GM04503 (cell line): ENCODE measurements around the gene JPT1.
"Not testable (repeated sequence)": the region's sequence is repeated elsewhere in the genome, so short reads cannot be mapped to it uniquely, and the experiment has no call there.

Source experiments
- DNase-seq: peaks from one replicate; pipeline ENCODE4 v3.0.0-alpha.2; 2012; ENCODE audit warnings: low read depth

Gene JPT1

GRCh38 chr17:75155191-75155601 is 884 bp upstream of the JPT1 start:
- DNase-seq: no peak

DNA sequence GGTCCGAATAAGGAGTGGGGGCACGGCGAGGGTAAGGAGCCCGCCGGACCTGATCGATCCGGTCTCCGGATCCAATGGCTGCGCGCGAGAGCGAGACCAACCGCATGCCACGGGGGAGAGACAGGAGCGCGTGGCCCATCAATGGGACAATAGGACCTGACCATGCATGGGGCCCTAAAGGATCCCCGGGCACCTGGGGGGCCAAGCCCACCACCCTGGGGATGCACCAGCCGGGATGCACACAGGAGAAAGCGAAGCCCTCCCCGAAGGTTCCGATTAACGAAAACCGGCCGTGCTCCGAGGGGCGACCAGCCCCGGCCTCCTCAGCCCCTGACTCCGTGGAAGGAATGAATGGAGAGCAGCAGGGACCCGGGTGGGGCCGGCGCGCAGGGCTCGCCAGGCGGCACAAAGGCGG is 525 bp downstream of the JPT1 start:
- DNase-seq: no peak

DNA sequence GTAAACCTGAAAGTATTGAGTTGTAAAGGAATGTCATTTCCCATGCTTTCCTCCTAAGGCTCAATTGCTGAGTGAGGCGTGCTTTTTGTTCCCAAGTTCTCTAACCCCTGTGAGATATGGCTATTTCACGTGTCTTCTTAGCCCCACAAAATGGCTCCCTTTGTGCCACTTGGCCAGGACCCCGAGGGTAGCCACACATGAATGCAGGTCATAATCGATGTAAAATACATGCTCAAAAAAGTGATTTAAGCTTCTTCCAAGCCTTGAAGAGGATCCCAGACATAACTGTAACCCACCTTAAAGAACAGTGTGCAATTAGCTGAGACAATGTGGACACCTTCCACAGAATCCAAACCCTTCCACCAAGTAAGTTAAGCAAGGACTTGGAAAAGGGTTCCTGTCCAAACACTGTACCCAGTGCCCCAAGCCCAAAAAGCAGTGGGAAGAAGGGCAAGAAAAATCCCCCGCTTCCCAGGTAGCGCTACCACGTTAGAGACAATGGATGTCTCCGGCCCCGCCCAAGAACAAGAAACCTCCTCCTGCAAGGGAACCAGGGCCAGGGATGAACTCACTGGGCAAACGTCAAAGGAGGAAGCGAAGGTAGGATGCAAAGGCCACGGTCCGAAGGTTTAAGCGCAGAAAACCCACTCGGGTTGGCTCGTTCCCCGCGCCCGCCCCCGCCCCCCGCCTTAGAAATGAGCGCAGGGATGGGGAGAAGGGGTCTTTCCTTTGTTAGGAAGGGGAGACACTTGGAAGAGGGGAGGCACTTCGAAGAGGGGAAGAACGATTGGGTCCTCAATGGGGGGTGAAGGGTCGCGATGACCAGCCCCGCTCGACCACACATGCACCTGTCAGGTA is 1.2 kb downstream of the JPT1 start:
- DNase-seq: no peak

DNA sequence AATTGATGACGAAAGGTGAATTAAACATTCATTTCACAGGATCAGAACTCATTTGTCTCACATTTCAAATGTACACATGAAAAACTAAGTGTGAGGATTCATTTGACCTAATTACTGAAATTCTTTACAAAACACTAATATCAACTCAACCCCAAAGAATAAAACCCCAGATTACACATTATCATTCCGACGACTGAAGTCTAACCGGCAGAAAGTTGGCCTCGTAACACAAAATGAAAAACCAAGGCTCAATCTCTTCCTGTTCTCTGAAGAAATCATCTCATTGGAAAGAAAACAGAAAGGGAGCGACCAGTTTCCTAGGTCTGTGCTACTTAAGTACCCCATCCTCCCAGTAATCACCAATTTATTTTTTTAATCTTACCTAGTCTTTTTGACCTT is 1.8 kb downstream of the JPT1 start:
- no peak for DNase-seq

DNA sequence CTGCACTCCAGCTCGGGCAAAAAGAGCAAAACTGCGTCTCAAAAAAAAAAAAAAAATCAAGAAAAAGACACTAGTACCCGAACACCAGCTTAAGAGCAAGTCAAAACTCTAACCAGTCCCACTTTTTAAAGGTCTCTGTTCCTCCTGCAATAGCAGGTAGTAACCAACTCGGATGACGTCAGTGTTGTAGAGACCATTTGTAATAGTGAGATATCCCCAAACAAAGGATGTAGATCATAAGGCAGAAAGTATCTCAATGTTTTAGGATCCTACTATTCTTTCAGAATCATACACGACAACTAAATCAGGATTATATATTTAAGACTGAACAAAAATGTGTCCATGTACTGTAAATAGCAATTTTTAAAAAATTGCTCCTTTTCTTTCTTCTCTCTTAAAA is 2.4 kb downstream of the JPT1 start:
- no peak for DNase-seq

- DNase-seq: no peak
Observed at GRCh38 chr17:75147878-75148546, 6.3 kb downstream of the JPT1 start.

DNA sequence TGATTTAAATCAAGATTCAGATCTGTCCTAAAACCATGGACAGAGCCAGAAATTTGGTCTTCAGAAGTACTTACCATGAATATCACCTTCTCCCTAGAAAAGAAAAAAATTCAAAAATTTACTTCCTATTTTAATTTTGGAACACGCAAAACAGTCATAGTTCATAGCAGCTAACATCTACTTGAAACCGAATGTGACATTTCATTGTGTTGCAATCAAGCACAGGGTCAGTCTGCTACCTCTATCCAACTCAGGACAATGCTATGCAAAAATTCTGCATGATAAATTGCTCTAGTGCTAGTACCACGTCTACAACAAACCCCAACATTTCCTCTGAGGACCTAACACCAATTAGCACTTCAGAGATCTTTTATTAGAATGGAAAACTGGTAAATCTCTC is 7.7 kb downstream of the JPT1 start:
- no peak for DNase-seq

GRCh38 chr17:75144816-75145512 is 9.3 kb downstream of the JPT1 start:
- no peak for DNase-seq

DNA sequence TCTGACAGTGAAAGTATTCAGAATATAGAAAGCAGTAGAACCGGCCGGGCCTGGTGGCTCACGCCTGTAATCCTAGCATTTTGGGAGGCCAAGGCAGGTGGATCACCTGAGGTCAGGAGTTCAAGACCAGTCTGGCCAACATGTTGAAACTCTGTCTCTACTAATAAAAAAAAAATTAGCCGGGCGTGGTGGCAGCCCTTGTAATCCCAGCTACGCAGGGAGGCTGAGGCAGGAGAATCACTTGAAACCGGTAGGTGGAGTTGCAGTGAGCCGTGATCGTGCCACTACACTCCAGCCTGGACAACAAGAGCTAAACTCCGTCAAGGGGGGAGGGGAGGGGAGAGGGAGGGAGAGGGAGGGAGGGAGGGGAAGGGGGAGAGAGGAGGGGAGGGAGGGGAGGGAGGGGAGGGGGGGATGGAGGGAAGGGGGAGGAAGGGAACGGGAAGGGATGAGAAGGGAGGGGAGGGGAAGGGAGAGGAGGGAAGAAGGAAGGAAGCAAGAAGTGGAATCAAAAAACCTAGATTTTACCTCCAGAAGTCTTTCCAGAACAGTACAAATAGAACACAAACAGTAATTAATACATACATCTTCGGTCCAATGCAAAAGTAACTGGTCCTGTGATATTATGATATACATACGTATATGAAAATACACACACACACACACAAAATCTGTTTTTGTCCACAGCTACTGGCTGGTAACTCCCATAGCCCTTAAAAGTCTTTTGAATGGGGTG is 11.9 kb downstream of the JPT1 start:
- no peak for DNase-seq

DNA sequence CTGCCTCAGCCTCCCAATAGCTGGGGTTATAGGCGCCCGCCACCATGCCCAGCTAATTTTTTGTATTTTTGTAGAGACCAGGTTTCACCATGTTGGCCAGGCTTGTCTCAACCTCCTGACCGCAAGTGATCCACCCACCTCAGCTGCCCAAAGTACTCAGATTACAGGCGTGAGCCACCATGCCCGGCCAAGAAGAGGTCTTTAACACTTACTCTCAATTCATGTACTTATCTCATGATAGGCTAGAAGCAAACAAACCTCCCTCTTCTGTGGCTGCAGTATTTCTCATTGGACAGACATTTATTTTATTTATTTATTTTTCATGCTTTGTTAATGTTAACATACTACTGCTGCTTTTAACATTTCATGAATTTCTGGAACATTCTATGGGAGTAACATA is 15.8 kb downstream of the JPT1 start:
- no peak for DNase-seq

DNA sequence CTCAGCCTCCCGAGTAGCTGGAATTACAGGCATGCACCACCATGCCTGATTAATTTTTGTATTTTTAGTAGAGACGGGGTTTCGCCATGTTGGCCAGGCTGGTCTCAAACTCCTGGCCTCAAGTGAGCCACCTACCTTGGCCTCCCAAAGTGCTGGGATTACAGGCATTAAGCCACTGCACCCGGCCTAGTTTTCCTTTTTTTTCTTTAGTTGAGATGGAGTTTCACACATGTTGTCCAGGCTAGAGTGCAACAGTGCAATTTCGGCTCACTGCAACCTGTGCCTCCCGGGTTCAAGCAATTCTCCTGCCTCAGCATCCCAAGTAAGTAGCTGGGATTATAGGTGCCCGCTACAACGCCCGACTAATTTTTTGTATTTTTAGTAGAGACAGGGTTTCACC is 16.6 kb downstream of the JPT1 start:
- DNase-seq: not testable (repeated sequence)

DNA sequence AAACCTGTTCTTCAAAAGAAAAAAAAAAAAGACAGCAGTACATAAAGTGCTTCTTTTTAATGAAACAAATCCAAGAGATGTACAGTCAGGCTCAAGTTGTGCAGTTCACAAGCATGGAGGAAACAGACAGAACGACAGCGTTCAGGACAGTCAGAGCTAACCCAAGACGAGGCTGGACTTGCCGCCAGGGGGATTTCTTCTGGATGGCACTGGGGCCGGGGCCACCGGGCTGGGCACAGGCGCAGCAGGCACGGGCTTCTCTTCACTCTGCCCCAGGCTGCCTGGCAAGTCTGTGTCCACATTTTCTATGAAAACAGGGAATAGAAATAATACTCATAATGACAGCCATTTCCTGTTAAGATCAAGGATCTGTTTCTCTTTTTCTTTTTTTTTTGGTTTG is 18.4 kb downstream of the JPT1 start:
- no peak for DNase-seq

DNA sequence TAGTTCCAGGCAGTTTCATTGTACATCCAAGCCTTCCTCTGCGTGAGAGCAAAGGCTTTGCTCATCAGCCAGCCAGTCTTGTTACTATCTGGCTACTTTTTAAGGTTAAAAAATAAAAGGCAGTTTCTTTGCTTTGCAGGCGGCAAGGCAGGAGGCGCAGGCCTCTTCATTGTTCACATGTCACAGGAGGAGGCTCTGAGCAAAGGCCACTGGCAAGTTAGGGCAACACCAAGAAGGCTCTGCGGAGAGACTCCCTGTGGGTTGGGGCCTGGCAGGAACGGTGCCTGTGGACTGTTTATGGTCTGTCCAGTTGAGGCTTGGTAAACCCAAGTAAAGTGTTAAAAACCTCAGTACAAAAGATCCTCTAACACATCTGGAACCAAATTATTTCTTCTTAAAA is 18.9 kb downstream of the JPT1 start:
- no peak for DNase-seq

DNA sequence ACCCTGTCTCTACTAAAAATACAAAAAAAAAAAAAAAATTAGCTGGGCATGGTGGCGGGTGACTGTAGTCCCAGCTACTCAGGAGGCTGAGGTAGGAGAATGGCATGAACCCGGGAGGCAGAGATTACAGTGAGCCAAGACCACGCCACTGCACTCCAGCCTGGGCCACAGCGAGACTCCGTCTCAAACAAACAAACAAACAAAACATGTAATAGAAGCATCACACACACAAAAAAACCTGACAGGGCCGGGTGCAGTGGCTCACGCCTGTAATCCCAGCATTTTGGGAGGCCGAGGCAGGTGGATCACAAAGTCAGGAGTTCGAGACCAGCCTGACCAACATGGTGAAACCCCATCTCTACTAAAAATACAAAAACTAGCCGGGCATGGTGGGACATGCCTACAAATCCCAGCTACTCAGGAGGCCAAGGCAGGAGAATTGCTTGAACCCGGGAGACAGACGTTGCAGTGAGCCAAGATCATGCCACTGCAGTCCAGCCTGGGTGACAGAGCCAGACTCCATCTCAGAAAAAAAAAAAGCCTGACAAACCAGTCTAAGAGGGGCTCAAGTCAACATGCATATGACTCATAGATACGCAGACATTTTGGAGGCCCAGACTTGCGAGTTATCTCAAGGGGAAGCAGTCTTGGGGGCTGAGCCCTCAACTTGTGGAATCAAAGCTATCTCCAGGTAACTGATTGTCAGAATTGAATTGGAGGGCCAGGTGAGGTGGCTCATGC is 20.5 kb downstream of the JPT1 start:
- not testable (repeated sequence) for DNase-seq

- DNase-seq: no peak
Observed at GRCh38 chr17:75133001-75133400, 21.3 kb downstream of the JPT1 start.

DNA sequence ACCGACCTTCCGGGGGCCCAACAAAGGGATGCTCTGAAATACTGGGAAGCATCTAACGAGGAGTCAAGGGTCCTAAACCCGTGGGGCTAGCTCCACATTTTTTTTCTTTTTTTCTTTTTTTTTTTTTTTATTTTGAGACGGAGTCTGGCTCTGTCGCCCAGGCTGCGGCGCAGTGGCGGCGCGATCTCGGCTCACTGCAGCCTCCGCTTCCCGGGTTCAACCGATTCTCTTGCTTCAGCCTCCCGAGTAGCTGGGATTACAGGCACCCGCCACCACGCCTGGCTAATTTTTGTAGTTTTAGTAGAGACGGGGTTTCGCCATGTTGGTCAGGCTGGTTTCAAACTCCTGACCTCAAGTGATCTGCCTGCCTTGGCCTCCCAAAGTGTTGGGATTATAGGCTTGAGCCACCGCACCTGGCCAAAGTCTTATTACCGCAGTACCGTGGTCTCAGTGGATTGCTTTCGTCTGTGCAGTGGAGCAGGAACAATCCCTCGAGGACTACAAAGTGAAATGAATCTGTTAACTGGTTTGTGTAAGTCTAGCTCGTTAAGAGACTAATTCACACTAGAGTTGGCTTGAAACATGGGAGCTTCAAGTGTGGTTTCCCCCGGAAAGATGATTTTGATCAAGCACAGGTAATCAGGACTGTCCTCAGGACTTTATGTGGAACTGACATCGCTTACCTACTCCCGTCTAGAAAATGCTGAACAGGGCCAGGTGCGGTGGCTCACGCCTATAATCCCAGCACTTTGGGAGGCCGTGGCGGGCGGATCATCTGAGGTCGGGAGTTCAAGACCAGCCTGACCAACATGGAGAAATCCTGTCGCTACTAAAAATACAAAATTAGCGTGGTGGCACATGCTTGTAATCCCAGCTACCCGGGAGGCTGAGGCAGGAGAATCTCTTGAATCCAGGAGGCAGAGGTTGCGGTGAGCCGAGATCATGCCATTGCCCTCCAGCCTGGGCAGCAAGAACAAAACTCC is 22.0 kb downstream of the JPT1 start:
- DNase-seq: not testable (repeated sequence)

- no peak for DNase-seq
Observed at GRCh38 chr17:75131278-75132017, 22.9 kb downstream of the JPT1 start, which contains the start of gene NT5C. Gene NT5C (minus strand): TSS chr17:75131742. CDS start chr17:75131707, 35 bp downstream.

GRCh38 chr17:75130632-75131277 is 23.6 kb downstream of the JPT1 start:
- no peak for DNase-seq

GRCh38 chr17:75130059-75130631 is 24.2 kb downstream of the JPT1 start:
- DNase-seq: no peak
